H9 (cell line): Measurements from ENCODE around the gene ZC3H7B. TPM values are rescaled to one million over a fixed set of nuclear protein-coding genes. Genes with fewer than 3 reads are reported as not detected.

Experiments used
- DNase-seq: peaks from one replicate; pipeline ENCODE4 v3.0.0-alpha.2; 2017
- H2AFZ ChIP-seq: one replicate; pipeline ENCODE4 v1.6.1; 2013; ENCODE audit warnings: mild to moderate bottlenecking, low read length, control low read depth, moderate library complexity
- H2AK5ac ChIP-seq: 2 replicates; pipeline ENCODE4 v1.6.1; 2013; ENCODE audit warnings: low read length, control low read depth, mixed read lengths; ENCODE audit not compliant: insufficient read length
- H2BK120ac ChIP-seq: one replicate; pipeline ENCODE4 v1.6.1; 2013; ENCODE audit warnings: low read depth, mild to moderate bottlenecking, low read length, control low read depth, inconsistent platforms; ENCODE audit not compliant: poor library complexity, severe bottlenecking
- H2BK12ac ChIP-seq: 2 replicates; pipeline ENCODE4 v1.6.1; 2013; ENCODE audit warnings: low read length, control low read depth, mixed read lengths, low read depth; ENCODE audit not compliant: insufficient read length
- H2BK15ac ChIP-seq: 2 replicates; pipeline ENCODE4 v1.6.1; 2013; ENCODE audit warnings: low read depth, low read length, control low read depth
- H2BK20ac ChIP-seq: one replicate; pipeline ENCODE4 v1.6.1; 2013; ENCODE audit warnings: low read depth, mild to moderate bottlenecking, low read length, control low read depth, inconsistent platforms; ENCODE audit not compliant: poor library complexity, severe bottlenecking
- H2BK5ac ChIP-seq: 2 replicates; pipeline ENCODE4 v1.6.1; 2013; ENCODE audit warnings: low read length, control low read depth, mixed read lengths; ENCODE audit not compliant: insufficient read length
- H3K14ac ChIP-seq: 2 replicates; pipeline ENCODE4 v1.6.1; 2013; ENCODE audit warnings: low read length, control low read depth; ENCODE audit not compliant: insufficient read depth
- H3K18ac ChIP-seq: 2 replicates; pipeline ENCODE4 v1.6.1; 2013; ENCODE audit warnings: low read depth, mild to moderate bottlenecking, mixed read lengths, low read length, control low read depth; ENCODE audit not compliant: insufficient read length
- H3K23ac ChIP-seq: 2 replicates; pipeline ENCODE4 v1.6.1; 2013; ENCODE audit warnings: low read length, control low read depth, mixed read lengths, low read depth; ENCODE audit not compliant: insufficient read length
- H3K23me2 ChIP-seq: 2 replicates; pipeline ENCODE4 v1.6.1; 2013; ENCODE audit warnings: low read depth, mild to moderate bottlenecking, mixed read lengths, low read length, control low read depth; ENCODE audit not compliant: insufficient read length, poor library complexity, severe bottlenecking
- H3K27ac ChIP-seq: 2 replicates; pipeline ENCODE4 v1.5.1; 2013; ENCODE audit warnings: low read length, control low read depth, mixed read lengths, low read depth; ENCODE audit not compliant: insufficient read length
- H3K27me3 ChIP-seq: 2 replicates; pipeline ENCODE4 v1.6.1; 2013; ENCODE audit warnings: low read length, control low read depth, inconsistent platforms; ENCODE audit not compliant: insufficient read depth
- H3K4ac ChIP-seq: 2 replicates; pipeline ENCODE4 v1.6.1; 2013; ENCODE audit warnings: low read depth, mild to moderate bottlenecking, control low read depth, inconsistent platforms, low read length, moderate library complexity
- H3K4me1 ChIP-seq: 2 replicates; pipeline ENCODE4 v1.6.1; 2013; ENCODE audit warnings: low read length, control low read depth, inconsistent platforms; ENCODE audit not compliant: insufficient read depth
- H3K4me2 ChIP-seq: 2 replicates; pipeline ENCODE4 v1.6.1; 2013; ENCODE audit warnings: low read length, control low read depth, mixed read lengths; ENCODE audit not compliant: insufficient read length, insufficient read depth
- H3K56ac ChIP-seq: 2 replicates; pipeline ENCODE4 v1.6.1; 2013; ENCODE audit warnings: low read depth, mild to moderate bottlenecking, mixed read lengths, low read length, control low read depth; ENCODE audit not compliant: insufficient read length
- H3K79me1 ChIP-seq: 2 replicates; pipeline ENCODE4 v1.6.1; 2013; ENCODE audit warnings: low read depth, mild to moderate bottlenecking, moderate library complexity, low read length, control low read depth, inconsistent platforms; ENCODE audit not compliant: insufficient read depth, poor library complexity, severe bottlenecking
- H3K79me2 ChIP-seq: 2 replicates; pipeline ENCODE4 v1.6.1; 2013; ENCODE audit warnings: low read length, control low read depth, inconsistent platforms; ENCODE audit not compliant: insufficient read depth
- H3K9ac ChIP-seq: 2 replicates; pipeline ENCODE4 v1.6.1; 2013; ENCODE audit warnings: low read length, control low read depth, mixed read lengths; ENCODE audit not compliant: insufficient read length; ENCODE audit errors: extremely low read depth
- H3K9me3 ChIP-seq: one replicate; pipeline ENCODE4 v1.6.1; 2013; ENCODE audit warnings: low read depth, low read length, inconsistent platforms; ENCODE audit not compliant: control insufficient read depth
- H3T11ph ChIP-seq: one replicate; pipeline ENCODE4 v1.6.1; 2013; ENCODE audit warnings: mild to moderate bottlenecking, low read length, control low read depth, inconsistent platforms
- H4K20me1 ChIP-seq: one replicate; pipeline ENCODE4 v1.6.1; 2013; ENCODE audit not compliant: control insufficient read depth, insufficient read length, insufficient read depth
- H4K5ac ChIP-seq: 2 replicates; pipeline ENCODE4 v1.6.1; 2013; ENCODE audit warnings: low read depth, mild to moderate bottlenecking, mixed read lengths, low read length, control low read depth; ENCODE audit not compliant: insufficient read length
- H4K8ac ChIP-seq: replicated peaks from 2 replicates; pipeline ENCODE4 v1.6.1; 2013; ENCODE audit warnings: low read length, control low read depth, mixed read lengths, low read depth; ENCODE audit not compliant: insufficient read length
- H4K91ac ChIP-seq: 2 replicates; pipeline ENCODE4 v1.6.1; 2013; ENCODE audit warnings: low read depth, mild to moderate bottlenecking, moderate library complexity, mixed read lengths, low read length, control low read depth; ENCODE audit not compliant: insufficient read length
- H3K27ac Mint-ChIP-seq, 3 experiments: 2 replicates in 2 of 3; 3 replicates in 1 of 3; pipeline ENCODE4 v1.8.0; 2020 to 2021; ENCODE audit warnings: mixed read lengths in 3 of 3, mild to moderate bottlenecking in 1 of 3, moderate library complexity in 1 of 3
- H3K27me3 Mint-ChIP-seq: 2 replicates; pipeline ENCODE4 v1.8.0; 2021; ENCODE audit warnings: low read depth, mild to moderate bottlenecking, moderate library complexity, mixed read lengths
- H3K36me3 Mint-ChIP-seq, 3 experiments: 2 replicates in 2 of 3; 3 replicates in 1 of 3; pipeline ENCODE4 v1.8.0; 2020 to 2021; ENCODE audit warnings: low read depth in 3 of 3, mixed read lengths in 3 of 3; ENCODE audit not compliant: insufficient read depth in 1 of 3
- H3K4me1 Mint-ChIP-seq, 2 experiments: 2 replicates each; pipeline ENCODE4 v1.8.0; 2020; ENCODE audit warnings: mixed read lengths in 2 of 2
- H3K4me3 Mint-ChIP-seq, 2 experiments: 2 replicates in 1 of 2; 3 replicates in 1 of 2; pipeline ENCODE4 v1.8.0; 2020 to 2021; ENCODE audit warnings: mild to moderate bottlenecking in 2 of 2, mixed read lengths in 2 of 2, moderate library complexity in 1 of 2
- H3K9me3 Mint-ChIP-seq, 2 experiments: 2 replicates in 1 of 2; 3 replicates in 1 of 2; pipeline ENCODE4 v1.8.0; 2020; ENCODE audit warnings: mild to moderate bottlenecking in 2 of 2, mixed read lengths in 2 of 2, moderate library complexity in 1 of 2
- WGBS: extraction: QIAGEN DNeasy Blood & Tissue Kit; methylation state at CpG from one replicate; pipeline ENCODE4 v1.1.7; 2013; ENCODE audit warnings: missing lambda C conversion rate, low lambda C conversion rate, mixed read lengths; ENCODE audit not compliant: insufficient read length; ENCODE audit errors: extremely low coverage; 5-methylcytosine and 5-hydroxymethylcytosine counted together
- total RNA-seq: library from RNA; stranded (reverse); gene quantifications from 2 replicates; pipeline ENCODE4 v1.2.1, GENCODE V29; 2021
- TF ChIP-seq, protein P1 (sequence below): fragments of 200-600 bp; sonication (generic); conservative IDR thresholded peaks from 3 replicates; pipeline ENCODE4 v1.8.0; 2021; ENCODE audit warnings: antibody characterized with exemption, mild to moderate bottlenecking

ZC3H7B gene
- total RNA-seq, 1 experiment from 2014 or later = 69.3 TPM

- H3K56ac ChIP-seq = no peak overlapping the region
- no peaks in the 10 kb centered on the region for H4K20me1 ChIP-seq
- H3K79me1 ChIP-seq = no peaks in the 10 kb centered on the region
- no peak overlapping the region for H2BK20ac ChIP-seq
- no peak overlapping the region for H2BK5ac ChIP-seq
- DNase-seq = no peak
- peaks cover 1% of the 10 kb centered on the region for H3K27me3 Mint-ChIP-seq
- no peak overlapping the region; a peak in 2 of 7 replicates for H3K27ac Mint-ChIP-seq
- H3K4me2 ChIP-seq = peak overlapping the region; percentile 92
- H3K27ac ChIP-seq = no peak overlapping the region
- no peaks in the 10 kb centered on the region for H3K27me3 ChIP-seq
- H3T11ph ChIP-seq = no peak overlapping the region
- no peaks in the 10 kb centered on the region for H3K4me1 ChIP-seq
- H3K36me3 Mint-ChIP-seq = peaks cover 0 to 7% (median 5%) of the 10 kb centered on the region in 3 experiments; a peak in 2 of 7 replicates
- no peak overlapping the region for H2AFZ ChIP-seq
- H4K91ac ChIP-seq = no peak overlapping the region
- H3K18ac ChIP-seq = no peak overlapping the region
- no peak overlapping the region for H4K5ac ChIP-seq
- H2AK5ac ChIP-seq = no peak overlapping the region
- no peaks in the 10 kb centered on the region; a peak in 1 of 5 replicates for H3K9me3 Mint-ChIP-seq
- no peak overlapping the region for H2BK120ac ChIP-seq
- no peak overlapping the region for H4K8ac ChIP-seq
- TF ChIP-seq, protein P1, sequence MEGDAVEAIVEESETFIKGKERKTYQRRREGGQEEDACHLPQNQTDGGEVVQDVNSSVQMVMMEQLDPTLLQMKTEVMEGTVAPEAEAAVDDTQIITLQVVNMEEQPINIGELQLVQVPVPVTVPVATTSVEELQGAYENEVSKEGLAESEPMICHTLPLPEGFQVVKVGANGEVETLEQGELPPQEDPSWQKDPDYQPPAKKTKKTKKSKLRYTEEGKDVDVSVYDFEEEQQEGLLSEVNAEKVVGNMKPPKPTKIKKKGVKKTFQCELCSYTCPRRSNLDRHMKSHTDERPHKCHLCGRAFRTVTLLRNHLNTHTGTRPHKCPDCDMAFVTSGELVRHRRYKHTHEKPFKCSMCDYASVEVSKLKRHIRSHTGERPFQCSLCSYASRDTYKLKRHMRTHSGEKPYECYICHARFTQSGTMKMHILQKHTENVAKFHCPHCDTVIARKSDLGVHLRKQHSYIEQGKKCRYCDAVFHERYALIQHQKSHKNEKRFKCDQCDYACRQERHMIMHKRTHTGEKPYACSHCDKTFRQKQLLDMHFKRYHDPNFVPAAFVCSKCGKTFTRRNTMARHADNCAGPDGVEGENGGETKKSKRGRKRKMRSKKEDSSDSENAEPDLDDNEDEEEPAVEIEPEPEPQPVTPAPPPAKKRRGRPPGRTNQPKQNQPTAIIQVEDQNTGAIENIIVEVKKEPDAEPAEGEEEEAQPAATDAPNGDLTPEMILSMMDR = no peak
- no peak overlapping the region for H3K23ac ChIP-seq
- peaks cover 24 to 25% of the 10 kb centered on the region in 2 experiments for H3K4me1 Mint-ChIP-seq
- no peak overlapping the region for H3K4ac ChIP-seq
- WGBS = no CpG with 5 or more reads among the region's 19 CpGs
- H3K23me2 ChIP-seq = peaks cover 12% of the 10 kb centered on the region
- H3K4me3 Mint-ChIP-seq = peak overlapping the region; percentile 78 to 90
- H3K9ac ChIP-seq = no peak overlapping the region
- H3K14ac ChIP-seq = no peak overlapping the region; the same call in 1 of the 2 replicates
- no peak overlapping the region for H2BK12ac ChIP-seq
- no peak overlapping the region for H2BK15ac ChIP-seq
- no peaks in the 10 kb centered on the region for H3K79me2 ChIP-seq
- no peaks in the 10 kb centered on the region for H3K9me3 ChIP-seq
Measured at GRCh38 chr22:41382610-41383009, 81.3 kb downstream of the ZC3H7B start.
